B cell (primary cell): ENCODE results near the gene HOMER1. TPM values are rescaled to one million over a fixed set of nuclear protein-coding genes. Genes with fewer than 3 reads are reported as not detected.

Experiments
- ATAC-seq: fragments of 200-7000 bp; cut with Tn5 transposase; one replicate; pipeline ENCODE4 v1.10.0; 2021; ENCODE audit warnings: low read depth, mild to moderate bottlenecking, moderate number of reproducible peaks, moderate library complexity
- CTCF ChIA-PET: fragments of 350-600 bp; sonication (Branson Sonifier 250); formaldehyde crosslinking; loops from one replicate; lab custom pipeline; 2021; ENCODE audit warnings: antibody characterized with exemption, inconsistent platforms; lab: Charles Lee
- POLR2A ChIA-PET: fragments of 350-600 bp; sonication (Branson Sonifier 250); formaldehyde crosslinking; loops from one replicate; lab custom pipeline; 2021; ENCODE audit warnings: antibody characterized with exemption; lab: Charles Lee
- DNase-seq: peaks from one replicate; pipeline ENCODE4 v3.0.0; 2013
- H2AFZ ChIP-seq: 2 replicates; pipeline ENCODE4 v1.6.1; 2012; ENCODE audit warnings: mild to moderate bottlenecking, low read depth, low read length; ENCODE audit not compliant: insufficient read depth, poor library complexity, severe bottlenecking
- H3K27ac ChIP-seq, 2 donors: 1 replicate in 1 of 2; 2 replicates in 1 of 2; pipeline ENCODE4 v1.5.1; 2012 to 2013; ENCODE audit warnings: low read length in 2 of 2, mild to moderate bottlenecking in 2 of 2, moderate library complexity in 1 of 2
- H3K27me3 ChIP-seq, 4 experiments: fragments of 200-600 bp in 1 of 4; sonication (generic) in 1 of 4; replicated peaks in 1 of 4; 1 replicate in 2 of 4; 2 replicates in 2 of 4; pipeline versions ENCODE4 v1.6.1 to v1.7.0; 2013 to 2016; ENCODE audit warnings: low read length in 3 of 4, mild to moderate bottlenecking in 2 of 4, mixed read lengths in 1 of 4, moderate library complexity in 1 of 4; ENCODE audit not compliant: insufficient read depth in 4 of 4, control insufficient read depth in 3 of 4; ENCODE audit errors: control extremely low read depth in 1 of 4
- H3K36me3 ChIP-seq, 2 experiments: replicated peaks in 1 of 2; 1 replicate in 1 of 2; 2 replicates in 1 of 2; pipeline versions ENCODE4 v1.6.1 to v1.7.1; 2013; ENCODE audit warnings: low read length in 1 of 2; ENCODE audit not compliant: insufficient read depth in 2 of 2, control insufficient read depth in 1 of 2; ENCODE audit errors: control extremely low read depth in 1 of 2, extremely low read depth in 1 of 2
- H3K4me1 ChIP-seq, 2 donors: fragments of 200-600 bp in 1 of 2; sonication (generic) in 1 of 2; 1 replicate in 1 of 2; 2 replicates in 1 of 2; pipeline versions ENCODE4 v1.5.1 to v1.6.1; 2013 to 2017; ENCODE audit warnings: low read length in 2 of 2; ENCODE audit not compliant: control insufficient read depth in 2 of 2, insufficient read depth in 2 of 2
- H3K4me2 ChIP-seq: replicated peaks from 2 replicates; pipeline ENCODE3; 2012; ENCODE audit warnings: mild to moderate bottlenecking, low read depth, low read length; ENCODE audit not compliant: poor library complexity, severe bottlenecking
- H3K4me3 ChIP-seq, 5 experiments: fragments of 200-600 bp in 1 of 5; sonication (generic) in 1 of 5; 1 replicate in 3 of 5; 2 replicates in 2 of 5; pipeline versions ENCODE4 v1.5.1 to v1.7.0; 2011 to 2016; ENCODE audit warnings: low read length in 4 of 5, mild to moderate bottlenecking in 4 of 5, low read depth in 2 of 5, control low read depth in 1 of 5, moderate library complexity in 1 of 5; ENCODE audit not compliant: insufficient read depth in 1 of 5; ENCODE audit errors: control extremely low read depth in 1 of 5, extremely low read depth in 1 of 5
- H3K79me2 ChIP-seq: fragments of 200-600 bp; sonication (generic); one replicate; pipeline ENCODE4 v1.6.0; 2016; ENCODE audit warnings: low read length; ENCODE audit not compliant: control insufficient read depth, insufficient read depth
- H3K9ac ChIP-seq: fragments of 200-600 bp; sonication (generic); 2 replicates; pipeline ENCODE4 v1.6.1; 2017; ENCODE audit warnings: mild to moderate bottlenecking, low read length, moderate library complexity
- H3K9me3 ChIP-seq, 3 donors: one replicate each; pipeline versions ENCODE4 v1.6.1 to v1.7.1; 2013; ENCODE audit warnings: low read length in 2 of 3; ENCODE audit not compliant: control insufficient read depth in 2 of 3, insufficient read depth in 1 of 3; ENCODE audit errors: control extremely low read depth in 1 of 3
- H4K20me1 ChIP-seq: 2 replicates; pipeline ENCODE4 v1.6.0; 2012; ENCODE audit warnings: mild to moderate bottlenecking, low read length; ENCODE audit not compliant: insufficient read depth, control insufficient read depth, poor library complexity, severe bottlenecking
- H3K27ac Mint-ChIP-seq: one replicate; pipeline ENCODE4 v1.8.0; 2021; ENCODE audit warnings: mixed read lengths
- H3K27me3 Mint-ChIP-seq: one replicate; pipeline ENCODE4 v1.8.0; 2021; ENCODE audit warnings: mixed read lengths
- H3K4me1 Mint-ChIP-seq: one replicate; pipeline ENCODE4 v1.8.0; 2021; ENCODE audit warnings: mixed read lengths
- H3K4me3 Mint-ChIP-seq: one replicate; pipeline ENCODE4 v1.8.0; 2021; ENCODE audit warnings: mixed read lengths
- H3K9me3 Mint-ChIP-seq: one replicate; pipeline ENCODE4 v1.8.0; 2022; ENCODE audit warnings: mixed read lengths; ENCODE audit not compliant: insufficient read depth
- EZH2 ChIP-seq: IDR thresholded peaks from 2 replicates; pipeline ENCODE4 v1.6.1; 2012; ENCODE audit warnings: borderline replicate concordance, low read depth, mild to moderate bottlenecking, moderate library complexity, low read length; ENCODE audit not compliant: insufficient read depth, poor library complexity, severe bottlenecking
- WGBS: methylation state at CpG from one replicate; pipeline ENCODE4 v1.1.5; 2013; ENCODE audit warnings: missing lambda C conversion rate; ENCODE audit not compliant: insufficient coverage; 5-methylcytosine and 5-hydroxymethylcytosine counted together
- intact Hi-C: fragments of 100-400 bp; cut with micrococcal nuclease; formaldehyde crosslinking; loops from one replicate; pipeline ENCODE4 v1.10.0; 2022
- polyA plus RNA-seq: library from polyadenylated mRNA; depleted of rRNA; stranded (reverse); fragments of >200 nt; gene quantifications from 2 replicates; pipeline ENCODE4 v1.2.3, GENCODE V29; 2012
- total RNA-seq, 2 donors: library from RNA; stranded (reverse); fragments of 120-200 nt in 1 of 2; gene quantifications; 1 replicate in 1 of 2; 2 replicates in 1 of 2; pipeline versions ENCODE4 v1.2.3 to v1.2.4, GENCODE V29; 2013 to 2022
- TF ChIP-seq, protein P1 (sequence below): fragments of 200-600 bp; IDR thresholded peaks from one replicate; pipeline ENCODE4 v1.8.0; 2022; ENCODE audit warnings: antibody characterized with exemption, mild to moderate bottlenecking

HOMER1 gene
- total and polyA plus RNA-seq, 2 donors (not counting 1 experiment from before 2014, with no cell fraction given) = 0.63 to 5.4 TPM

DNA sequence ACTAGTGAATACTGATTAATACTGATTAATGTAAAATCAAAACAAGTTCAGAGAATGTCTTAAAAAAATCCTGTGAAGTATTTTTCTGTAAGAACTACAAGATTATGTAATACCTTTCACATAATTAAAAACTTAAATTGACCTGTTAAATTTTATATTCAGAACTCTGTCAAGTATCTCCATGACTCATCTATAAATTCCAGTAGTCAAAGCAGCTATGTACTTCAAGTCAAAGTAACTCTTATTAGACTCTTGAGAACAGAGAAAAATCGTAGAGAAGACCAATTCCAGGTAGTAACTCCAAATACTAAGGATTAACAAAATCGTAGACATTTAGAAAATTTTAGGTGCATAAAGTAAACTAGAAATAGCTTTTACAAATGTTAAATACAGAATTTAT lies 77.1 kb downstream of the HOMER1 start:
- Mint-ChIP-seq H3K9me3 (no peaks in the 10 kb centered on the region), H3K27ac (no peak overlapping the region), H3K27me3 (no peaks in the 10 kb centered on the region), H3K4me3 (no peak overlapping the region), H3K4me1 (peaks cover 2% of the 10 kb centered on the region)
- Histone ChIP-seq H4K20me1 (no peaks in the 10 kb centered on the region), H3K36me3 (no peaks in the 10 kb centered on the region), H2AFZ (no peak overlapping the region), H3K4me2 (no peak overlapping the region), H3K9ac (no peak overlapping the region), H3K79me2 (no peaks in the 10 kb centered on the region), H3K4me1 (no peaks in the 10 kb centered on the region), H3K27ac (no peak overlapping the region), H3K9me3 (no peaks in the 10 kb centered on the region), H3K4me3 (no peak overlapping the region), H3K27me3 (no peaks in the 10 kb centered on the region)
- WGBS = no CpG with 5 or more reads among the region's 2 CpGs
- intact Hi-C loops = no loop called here
- POLR2A ChIA-PET = no interaction called here
- DNase-seq (no peak), ATAC-seq (no peak)
- CTCF ChIA-PET = no interaction called here
- no peak for TF ChIP-seq EZH2
- TF ChIP-seq, protein P1, sequence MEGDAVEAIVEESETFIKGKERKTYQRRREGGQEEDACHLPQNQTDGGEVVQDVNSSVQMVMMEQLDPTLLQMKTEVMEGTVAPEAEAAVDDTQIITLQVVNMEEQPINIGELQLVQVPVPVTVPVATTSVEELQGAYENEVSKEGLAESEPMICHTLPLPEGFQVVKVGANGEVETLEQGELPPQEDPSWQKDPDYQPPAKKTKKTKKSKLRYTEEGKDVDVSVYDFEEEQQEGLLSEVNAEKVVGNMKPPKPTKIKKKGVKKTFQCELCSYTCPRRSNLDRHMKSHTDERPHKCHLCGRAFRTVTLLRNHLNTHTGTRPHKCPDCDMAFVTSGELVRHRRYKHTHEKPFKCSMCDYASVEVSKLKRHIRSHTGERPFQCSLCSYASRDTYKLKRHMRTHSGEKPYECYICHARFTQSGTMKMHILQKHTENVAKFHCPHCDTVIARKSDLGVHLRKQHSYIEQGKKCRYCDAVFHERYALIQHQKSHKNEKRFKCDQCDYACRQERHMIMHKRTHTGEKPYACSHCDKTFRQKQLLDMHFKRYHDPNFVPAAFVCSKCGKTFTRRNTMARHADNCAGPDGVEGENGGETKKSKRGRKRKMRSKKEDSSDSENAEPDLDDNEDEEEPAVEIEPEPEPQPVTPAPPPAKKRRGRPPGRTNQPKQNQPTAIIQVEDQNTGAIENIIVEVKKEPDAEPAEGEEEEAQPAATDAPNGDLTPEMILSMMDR = no peak

DNA sequence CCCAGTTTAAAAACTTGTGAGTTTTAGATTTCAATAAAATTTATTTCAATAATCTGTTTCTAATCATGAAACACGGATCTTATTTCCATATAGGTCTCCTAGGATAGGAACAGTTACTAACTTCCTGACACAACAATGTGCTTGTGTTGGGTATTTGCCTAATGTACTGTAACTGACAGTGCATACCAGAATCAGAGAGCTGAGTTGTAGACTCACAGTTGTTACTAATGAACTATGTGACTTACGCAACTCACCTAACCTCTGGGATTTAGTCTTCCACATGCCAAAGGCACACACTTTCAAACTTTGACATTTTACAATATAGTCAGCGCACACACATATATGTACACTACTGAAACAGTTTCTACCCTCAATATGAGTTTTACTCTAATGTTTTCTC lies 77.7 kb downstream of the HOMER1 start:
- Histone ChIP-seq H4K20me1 (no peaks in the 10 kb centered on the region), H3K27ac (no peak overlapping the region), H3K4me1 (no peaks in the 10 kb centered on the region), H2AFZ (no peak overlapping the region), H3K9me3 (no peaks in the 10 kb centered on the region), H3K36me3 (no peaks in the 10 kb centered on the region), H3K4me2 (no peak overlapping the region), H3K79me2 (no peaks in the 10 kb centered on the region), H3K27me3 (no peaks in the 10 kb centered on the region), H3K4me3 (no peak overlapping the region), H3K9ac (no peak overlapping the region)
- H3K4me1 Mint-ChIP-seq = peaks cover 1% of the 10 kb centered on the region
- CTCF ChIA-PET = no interaction called here
- no peak overlapping the region for H3K4me3 Mint-ChIP-seq
- POLR2A ChIA-PET = no interaction called here
- H3K9me3 Mint-ChIP-seq = no peaks in the 10 kb centered on the region
- no peak overlapping the region for H3K27ac Mint-ChIP-seq
- ATAC-seq = no peak
- 100% methylated on average over 1 of the region's 3 CpGs for WGBS
- intact Hi-C loops = no loop called here
- DNase-seq = no peak
- TF ChIP-seq EZH2 = no peak
- TF ChIP-seq, protein P1 = no peak
- no peaks in the 10 kb centered on the region for H3K27me3 Mint-ChIP-seq
